ENCODE results near the gene LIMS1. TPM values are rescaled to one million over a fixed set of nuclear protein-coding genes. Genes with fewer than 3 reads are reported as not detected.
"Not testable (repeated sequence)": the region's sequence is repeated elsewhere in the genome, so short reads cannot be mapped to it uniquely, and the experiment has no call there.

Gene LIMS1
- total and polyA plus RNA-seq, 3 donors from 2014 or later = 44.8 to 110 (median 94.1) TPM

GRCh38 chr2:108555572-108555971, 21.3 kb downstream of the LIMS1 start:
- TF ChIP-seq CTCF (IDR thresholded peaks at IDR 0.05) (no peak), POLR2A (IDR thresholded peaks at IDR 0.05) (no peak)
- Histone ChIP-seq H3K4me1 (peaks cover 7% of the 10 kb centered on the region), H3K27ac (no peak overlapping the region), H3K4me3 (no peak overlapping the region), H3K9me3 (no peaks in the 10 kb centered on the region), H3K27me3 (no peaks in the 10 kb centered on the region), H3K36me3 (ENCODE audit: low read depth, missing control alignments) (no peaks in the 10 kb centered on the region)
- intact Hi-C loops (cut with DNase I; ENCODE audit: low total_unique reads) = loop anchor here (5.0 kb wide), 1 partner anchor 838 kb away; no protein-coding TSS in a partner anchor
- DNase-seq = no peak
- WGBS, 2 donors = 95 to 96% methylated on average over 2 of the region's 2 CpGs

- not testable (repeated sequence) for H3K4me3 ChIP-seq; H3K9me3 ChIP-seq; H3K27ac ChIP-seq; H3K4me1 ChIP-seq; H3K27me3 ChIP-seq; H3K36me3 ChIP-seq (ENCODE audit: low read depth, missing control alignments); DNase-seq
- 76 to 84% methylated on average over 2 of the region's 2 CpGs for WGBS, 2 donors
- intact Hi-C loops (cut with DNase I; ENCODE audit: low total_unique reads) = loop anchor here (5.0 kb wide), 1 partner anchor 839 kb away; no protein-coding TSS in a partner anchor
These were observed 22.3 kb downstream of the LIMS1 start for GRCh38 chr2:108556581-108556980.

- H3K27ac ChIP-seq = no peak overlapping the region
- H3K36me3 ChIP-seq (ENCODE audit: low read depth, missing control alignments) = no peaks in the 10 kb centered on the region
- no peaks in the 10 kb centered on the region for H3K9me3 ChIP-seq
- TF ChIP-seq POLR2A (IDR thresholded peaks at IDR 0.05) (no peak), CTCF (IDR thresholded peaks at IDR 0.05) (no peak)
- 87 to 89% methylated on average over 6 of the region's 6 CpGs for WGBS, 2 donors
- H3K4me3 ChIP-seq = no peak overlapping the region
- no peaks in the 10 kb centered on the region for H3K4me1 ChIP-seq
- DNase-seq = no peak
- intact Hi-C loops (cut with DNase I; ENCODE audit: low total_unique reads) = no loop called here
- no peaks in the 10 kb centered on the region for H3K27me3 ChIP-seq
These were observed 26.1 kb downstream of the LIMS1 start for GRCh38 chr2:108560241-108560811.

GRCh38 chr2:108560895-108561530, 26.7 kb downstream of the LIMS1 start:
- 33 to 44% methylated on average over 1 of the region's 1 CpG for WGBS, 2 donors
- Histone ChIP-seq H3K9me3 (no peaks in the 10 kb centered on the region), H3K4me3 (no peak overlapping the region), H3K36me3 (ENCODE audit: low read depth, missing control alignments) (no peaks in the 10 kb centered on the region), H3K4me1 (no peaks in the 10 kb centered on the region), H3K27ac (no peak overlapping the region), H3K27me3 (no peaks in the 10 kb centered on the region)
- no peak for TF ChIP-seq CTCF (IDR thresholded peaks at IDR 0.05)
- no peak for TF ChIP-seq POLR2A (IDR thresholded peaks at IDR 0.05)
- DNase-seq = no peak
- intact Hi-C loops (cut with DNase I; ENCODE audit: low total_unique reads) = no loop called here

- intact Hi-C loops (cut with DNase I; ENCODE audit: low total_unique reads) = no loop called here
- Histone ChIP-seq H3K9me3 (no peaks in the 10 kb centered on the region), H3K27me3 (no peaks in the 10 kb centered on the region), H3K4me3 (no peak overlapping the region), H3K4me1 (no peaks in the 10 kb centered on the region), H3K36me3 (ENCODE audit: low read depth, missing control alignments) (no peaks in the 10 kb centered on the region), H3K27ac (no peak overlapping the region)
- TF ChIP-seq CTCF (IDR thresholded peaks at IDR 0.05) (no peak), POLR2A (IDR thresholded peaks at IDR 0.05) (no peak)
- no peak for DNase-seq
- 89 to 96% methylated on average over 2 of the region's 2 CpGs for WGBS, 2 donors
These were observed 28.0 kb downstream of the LIMS1 start for GRCh38 chr2:108562274-108562673.
